ENCODE results near the gene TMEM245. TPM values are rescaled to one million over a fixed set of nuclear protein-coding genes. Genes with fewer than 3 reads are reported as not detected.

Gene TMEM245
- total and polyA plus RNA-seq, 2 of the 13 experiments (the other 11 are each of a cell fraction or from before 2014, with no cell fraction given) = 53.5 to 55.4 TPM

DNA sequence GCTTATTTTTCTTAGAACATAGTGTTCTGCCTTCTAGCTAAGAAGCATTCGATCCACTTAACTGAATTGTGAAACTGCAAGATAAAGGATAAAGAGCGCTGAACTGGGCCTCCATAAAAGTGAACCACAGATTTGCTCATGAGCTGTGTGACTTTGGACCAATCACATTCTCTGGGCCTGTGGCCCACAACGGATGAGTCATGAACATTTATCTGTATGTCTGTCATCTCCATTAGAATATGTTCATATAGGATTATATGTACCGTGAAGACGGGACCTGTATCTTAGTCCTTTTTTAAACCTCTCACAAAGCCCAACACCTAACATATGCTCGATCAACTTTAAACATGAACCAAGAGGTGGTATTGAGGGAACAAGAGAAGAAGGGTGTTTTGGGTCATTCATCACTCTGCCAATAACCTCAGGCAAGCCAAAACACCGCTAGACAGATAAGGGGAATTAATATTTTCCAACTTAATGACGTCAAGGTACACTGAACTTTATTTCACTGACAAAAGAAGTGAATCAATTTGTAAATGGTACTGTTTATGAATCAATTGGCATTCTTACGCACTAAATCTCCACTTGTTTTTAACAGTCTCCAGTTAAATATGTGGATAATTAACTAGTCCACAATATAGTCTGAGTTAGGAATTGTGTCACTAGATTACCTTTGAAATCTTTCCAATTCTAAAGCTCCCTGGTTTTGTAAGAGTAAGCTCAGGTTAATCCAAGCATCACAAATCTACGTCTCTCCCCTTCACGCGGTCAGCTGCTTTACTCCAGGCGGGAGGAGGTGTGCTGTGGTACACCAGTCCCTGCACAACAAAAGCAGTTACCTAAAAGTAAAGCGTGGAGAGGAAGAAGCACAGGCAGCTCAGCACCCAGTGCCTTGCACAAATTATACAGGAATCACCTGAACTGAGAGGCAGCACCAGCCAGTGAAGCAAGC is 1.6 kb downstream of the TMEM245 start (continued):
- TF ChIP-seq, protein P1, sequence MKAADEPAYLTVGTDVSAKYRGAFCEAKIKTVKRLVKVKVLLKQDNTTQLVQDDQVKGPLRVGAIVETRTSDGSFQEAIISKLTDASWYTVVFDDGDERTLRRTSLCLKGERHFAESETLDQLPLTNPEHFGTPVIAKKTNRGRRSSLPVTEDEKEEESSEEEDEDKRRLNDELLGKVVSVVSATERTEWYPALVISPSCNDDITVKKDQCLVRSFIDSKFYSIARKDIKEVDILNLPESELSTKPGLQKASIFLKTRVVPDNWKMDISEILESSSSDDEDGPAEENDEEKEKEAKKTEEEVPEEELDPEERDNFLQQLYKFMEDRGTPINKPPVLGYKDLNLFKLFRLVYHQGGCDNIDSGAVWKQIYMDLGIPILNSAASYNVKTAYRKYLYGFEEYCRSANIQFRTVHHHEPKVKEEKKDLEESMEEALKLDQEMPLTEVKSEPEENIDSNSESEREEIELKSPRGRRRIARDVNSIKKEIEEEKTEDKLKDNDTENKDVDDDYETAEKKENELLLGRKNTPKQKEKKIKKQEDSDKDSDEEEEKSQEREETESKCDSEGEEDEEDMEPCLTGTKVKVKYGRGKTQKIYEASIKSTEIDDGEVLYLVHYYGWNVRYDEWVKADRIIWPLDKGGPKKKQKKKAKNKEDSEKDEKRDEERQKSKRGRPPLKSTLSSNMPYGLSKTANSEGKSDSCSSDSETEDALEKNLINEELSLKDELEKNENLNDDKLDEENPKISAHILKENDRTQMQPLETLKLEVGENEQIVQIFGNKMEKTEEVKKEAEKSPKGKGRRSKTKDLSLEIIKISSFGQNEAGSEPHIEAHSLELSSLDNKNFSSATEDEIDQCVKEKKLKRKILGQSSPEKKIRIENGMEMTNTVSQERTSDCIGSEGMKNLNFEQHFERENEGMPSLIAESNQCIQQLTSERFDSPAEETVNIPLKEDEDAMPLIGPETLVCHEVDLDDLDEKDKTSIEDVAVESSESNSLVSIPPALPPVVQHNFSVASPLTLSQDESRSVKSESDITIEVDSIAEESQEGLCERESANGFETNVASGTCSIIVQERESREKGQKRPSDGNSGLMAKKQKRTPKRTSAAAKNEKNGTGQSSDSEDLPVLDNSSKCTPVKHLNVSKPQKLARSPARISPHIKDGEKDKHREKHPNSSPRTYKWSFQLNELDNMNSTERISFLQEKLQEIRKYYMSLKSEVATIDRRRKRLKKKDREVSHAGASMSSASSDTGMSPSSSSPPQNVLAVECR (CRISPR knock-in tag; IDR thresholded peaks at IDR 0.05; ENCODE audit: borderline replicate concordance) = 0 out of 2 replicates have a peak, but pooled peaks have one; percentile 15
- TF ChIP-seq CEBPG (CRISPR knock-in tag; IDR thresholded peaks at IDR 0.05) (peak; percentile 49), ZNF629 (CRISPR knock-in tag; conservative IDR thresholded peaks at IDR 0.05) (peak; percentile 51; the same call in 1 of the 2 replicates), MAFF (IDR thresholded peaks at IDR 0.05; ENCODE audit: low read depth, low read length) (no peak), FOSL2 (CRISPR knock-in tag; IDR thresholded peaks at IDR 0.05) (peak; percentile 91), TCF12 (IDR thresholded peaks at IDR 0.05) (no peak), TCF12 (CRISPR knock-in tag; IDR thresholded peaks at IDR 0.05) (no peak), ZSCAN20 (CRISPR knock-in tag; IDR thresholded peaks at IDR 0.05; ENCODE audit: borderline replicate concordance) (no peak), RFX5 (IDR thresholded peaks at IDR 0.05; ENCODE audit: low read depth, low read length) (peak; percentile 60; the same call in 1 of the 2 replicates), ZBTB37 (CRISPR knock-in tag; IDR thresholded peaks at IDR 0.05) (no peak)
- TF ChIP-seq, protein P2, sequence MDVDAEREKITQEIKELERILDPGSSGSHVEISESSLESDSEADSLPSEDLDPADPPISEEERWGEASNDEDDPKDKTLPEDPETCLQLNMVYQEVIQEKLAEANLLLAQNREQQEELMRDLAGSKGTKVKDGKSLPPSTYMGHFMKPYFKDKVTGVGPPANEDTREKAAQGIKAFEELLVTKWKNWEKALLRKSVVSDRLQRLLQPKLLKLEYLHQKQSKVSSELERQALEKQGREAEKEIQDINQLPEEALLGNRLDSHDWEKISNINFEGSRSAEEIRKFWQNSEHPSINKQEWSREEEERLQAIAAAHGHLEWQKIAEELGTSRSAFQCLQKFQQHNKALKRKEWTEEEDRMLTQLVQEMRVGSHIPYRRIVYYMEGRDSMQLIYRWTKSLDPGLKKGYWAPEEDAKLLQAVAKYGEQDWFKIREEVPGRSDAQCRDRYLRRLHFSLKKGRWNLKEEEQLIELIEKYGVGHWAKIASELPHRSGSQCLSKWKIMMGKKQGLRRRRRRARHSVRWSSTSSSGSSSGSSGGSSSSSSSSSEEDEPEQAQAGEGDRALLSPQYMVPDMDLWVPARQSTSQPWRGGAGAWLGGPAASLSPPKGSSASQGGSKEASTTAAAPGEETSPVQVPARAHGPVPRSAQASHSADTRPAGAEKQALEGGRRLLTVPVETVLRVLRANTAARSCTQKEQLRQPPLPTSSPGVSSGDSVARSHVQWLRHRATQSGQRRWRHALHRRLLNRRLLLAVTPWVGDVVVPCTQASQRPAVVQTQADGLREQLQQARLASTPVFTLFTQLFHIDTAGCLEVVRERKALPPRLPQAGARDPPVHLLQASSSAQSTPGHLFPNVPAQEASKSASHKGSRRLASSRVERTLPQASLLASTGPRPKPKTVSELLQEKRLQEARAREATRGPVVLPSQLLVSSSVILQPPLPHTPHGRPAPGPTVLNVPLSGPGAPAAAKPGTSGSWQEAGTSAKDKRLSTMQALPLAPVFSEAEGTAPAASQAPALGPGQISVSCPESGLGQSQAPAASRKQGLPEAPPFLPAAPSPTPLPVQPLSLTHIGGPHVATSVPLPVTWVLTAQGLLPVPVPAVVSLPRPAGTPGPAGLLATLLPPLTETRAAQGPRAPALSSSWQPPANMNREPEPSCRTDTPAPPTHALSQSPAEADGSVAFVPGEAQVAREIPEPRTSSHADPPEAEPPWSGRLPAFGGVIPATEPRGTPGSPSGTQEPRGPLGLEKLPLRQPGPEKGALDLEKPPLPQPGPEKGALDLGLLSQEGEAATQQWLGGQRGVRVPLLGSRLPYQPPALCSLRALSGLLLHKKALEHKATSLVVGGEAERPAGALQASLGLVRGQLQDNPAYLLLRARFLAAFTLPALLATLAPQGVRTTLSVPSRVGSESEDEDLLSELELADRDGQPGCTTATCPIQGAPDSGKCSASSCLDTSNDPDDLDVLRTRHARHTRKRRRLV (CRISPR knock-in tag; IDR thresholded peaks at IDR 0.05) = 0 out of 2 replicates have a peak, but pooled peaks have one; percentile 4
- TF ChIP-seq, protein P3, sequence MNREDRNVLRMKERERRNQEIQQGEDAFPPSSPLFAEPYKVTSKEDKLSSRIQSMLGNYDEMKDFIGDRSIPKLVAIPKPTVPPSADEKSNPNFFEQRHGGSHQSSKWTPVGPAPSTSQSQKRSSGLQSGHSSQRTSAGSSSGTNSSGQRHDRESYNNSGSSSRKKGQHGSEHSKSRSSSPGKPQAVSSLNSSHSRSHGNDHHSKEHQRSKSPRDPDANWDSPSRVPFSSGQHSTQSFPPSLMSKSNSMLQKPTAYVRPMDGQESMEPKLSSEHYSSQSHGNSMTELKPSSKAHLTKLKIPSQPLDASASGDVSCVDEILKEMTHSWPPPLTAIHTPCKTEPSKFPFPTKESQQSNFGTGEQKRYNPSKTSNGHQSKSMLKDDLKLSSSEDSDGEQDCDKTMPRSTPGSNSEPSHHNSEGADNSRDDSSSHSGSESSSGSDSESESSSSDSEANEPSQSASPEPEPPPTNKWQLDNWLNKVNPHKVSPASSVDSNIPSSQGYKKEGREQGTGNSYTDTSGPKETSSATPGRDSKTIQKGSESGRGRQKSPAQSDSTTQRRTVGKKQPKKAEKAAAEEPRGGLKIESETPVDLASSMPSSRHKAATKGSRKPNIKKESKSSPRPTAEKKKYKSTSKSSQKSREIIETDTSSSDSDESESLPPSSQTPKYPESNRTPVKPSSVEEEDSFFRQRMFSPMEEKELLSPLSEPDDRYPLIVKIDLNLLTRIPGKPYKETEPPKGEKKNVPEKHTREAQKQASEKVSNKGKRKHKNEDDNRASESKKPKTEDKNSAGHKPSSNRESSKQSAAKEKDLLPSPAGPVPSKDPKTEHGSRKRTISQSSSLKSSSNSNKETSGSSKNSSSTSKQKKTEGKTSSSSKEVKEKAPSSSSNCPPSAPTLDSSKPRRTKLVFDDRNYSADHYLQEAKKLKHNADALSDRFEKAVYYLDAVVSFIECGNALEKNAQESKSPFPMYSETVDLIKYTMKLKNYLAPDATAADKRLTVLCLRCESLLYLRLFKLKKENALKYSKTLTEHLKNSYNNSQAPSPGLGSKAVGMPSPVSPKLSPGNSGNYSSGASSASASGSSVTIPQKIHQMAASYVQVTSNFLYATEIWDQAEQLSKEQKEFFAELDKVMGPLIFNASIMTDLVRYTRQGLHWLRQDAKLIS (CRISPR knock-in tag; IDR thresholded peaks at IDR 0.05) = no peak

Measured in HepG2 (cell line).